ENCODE results near the gene CCBE1. TPM values are rescaled to one million over a fixed set of nuclear protein-coding genes. Genes with fewer than 3 reads are reported as not detected.

The CCBE1 gene
- total and polyA plus RNA-seq, 4 donors = 3.4 to 59.0 (median 21.9) TPM

DNA sequence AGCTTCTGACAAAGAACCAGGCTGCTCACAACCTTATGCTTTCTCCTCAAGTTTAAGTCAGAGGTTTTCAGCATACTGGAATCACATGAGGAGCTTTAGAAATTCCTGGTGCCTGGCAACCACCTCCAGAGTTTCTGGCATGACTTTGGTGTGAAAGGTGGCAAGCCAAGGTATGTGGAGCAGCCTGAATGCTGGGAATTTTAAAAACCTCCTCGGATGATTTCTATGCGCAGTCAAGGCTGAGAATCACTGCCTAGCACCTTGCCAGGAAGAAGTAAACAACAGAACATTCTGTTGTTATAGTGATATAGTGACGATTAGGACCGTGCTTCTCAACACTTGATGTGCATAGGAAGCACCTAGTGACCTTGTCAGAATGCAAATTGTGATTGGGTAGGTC is 11.7 kb downstream of the CCBE1 start:
- no peak overlapping the region for H3K27ac ChIP-seq (ENCODE audit: low read depth in 1 of 2, low read length in 1 of 2)
- H3K27me3 ChIP-seq (ENCODE audit: control insufficient read depth in 3 of 3, insufficient read depth in 3 of 3, low read length in 2 of 3) = peaks cover 0 to 2% (median 0%) of the 10 kb centered on the region in 3 donors
- no peaks in the 10 kb centered on the region for H3K9me3 ChIP-seq (ENCODE audit: control insufficient read depth in 4 of 4, insufficient read depth in 3 of 4, low read length in 3 of 4)
- TF ChIP-seq, protein P1, sequence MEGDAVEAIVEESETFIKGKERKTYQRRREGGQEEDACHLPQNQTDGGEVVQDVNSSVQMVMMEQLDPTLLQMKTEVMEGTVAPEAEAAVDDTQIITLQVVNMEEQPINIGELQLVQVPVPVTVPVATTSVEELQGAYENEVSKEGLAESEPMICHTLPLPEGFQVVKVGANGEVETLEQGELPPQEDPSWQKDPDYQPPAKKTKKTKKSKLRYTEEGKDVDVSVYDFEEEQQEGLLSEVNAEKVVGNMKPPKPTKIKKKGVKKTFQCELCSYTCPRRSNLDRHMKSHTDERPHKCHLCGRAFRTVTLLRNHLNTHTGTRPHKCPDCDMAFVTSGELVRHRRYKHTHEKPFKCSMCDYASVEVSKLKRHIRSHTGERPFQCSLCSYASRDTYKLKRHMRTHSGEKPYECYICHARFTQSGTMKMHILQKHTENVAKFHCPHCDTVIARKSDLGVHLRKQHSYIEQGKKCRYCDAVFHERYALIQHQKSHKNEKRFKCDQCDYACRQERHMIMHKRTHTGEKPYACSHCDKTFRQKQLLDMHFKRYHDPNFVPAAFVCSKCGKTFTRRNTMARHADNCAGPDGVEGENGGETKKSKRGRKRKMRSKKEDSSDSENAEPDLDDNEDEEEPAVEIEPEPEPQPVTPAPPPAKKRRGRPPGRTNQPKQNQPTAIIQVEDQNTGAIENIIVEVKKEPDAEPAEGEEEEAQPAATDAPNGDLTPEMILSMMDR (IDR thresholded peaks at IDR 0.05; ENCODE audit: control extremely low read depth, extremely low read depth) = no peak
- 35 to 38% methylated on average over 4 of the region's 4 CpGs for WGBS, 2 donors
- ATAC-seq (ENCODE audit: insufficient read depth, low FRiP score) = no peak
- DNase-seq = no peak
- peaks cover 0 to 67% (median 30%) of the 10 kb centered on the region in 5 donors for H3K4me1 ChIP-seq (ENCODE audit: control insufficient read depth in 5 of 5, insufficient read depth in 5 of 5, low read length in 5 of 5)
- H3K9ac ChIP-seq (ENCODE audit: insufficient read depth in 1 of 2, low read length in 2 of 2) = no peak overlapping the region
- peaks cover 0 to 10% (median 0%) of the 10 kb centered on the region in 4 donors for H3K36me3 ChIP-seq (ENCODE audit: control insufficient read depth in 4 of 4, insufficient read depth in 4 of 4, low read length in 4 of 4)
- H3K4me3 ChIP-seq = no peak overlapping the region

DNA sequence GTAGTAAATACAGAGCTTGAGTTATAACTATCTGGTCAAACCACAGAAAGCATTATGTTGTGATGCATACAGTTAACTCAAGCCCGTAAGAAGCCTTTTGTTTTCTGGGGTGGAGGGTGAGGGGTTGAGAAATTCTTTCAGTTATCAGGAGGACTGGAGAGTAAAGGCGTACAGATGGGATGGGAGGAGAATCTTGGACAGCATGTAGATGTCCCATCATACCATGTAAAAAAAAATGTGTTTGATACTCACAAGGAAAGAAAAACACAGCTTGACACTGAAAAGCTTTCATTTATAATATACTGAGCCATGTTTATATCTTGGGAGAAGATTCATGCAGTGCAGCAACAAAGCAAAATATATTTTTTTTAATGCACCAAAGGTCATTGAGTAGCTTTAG is 12.4 kb downstream of the CCBE1 start:
- Histone ChIP-seq H3K4me3 (no peak overlapping the region), H3K36me3 (ENCODE audit: control insufficient read depth in 4 of 4, insufficient read depth in 4 of 4, low read length in 4 of 4) (peaks cover 0 to 10% (median 0%) of the 10 kb centered on the region in 4 donors), H3K9ac (ENCODE audit: insufficient read depth in 1 of 2, low read length in 2 of 2) (no peak overlapping the region), H3K9me3 (ENCODE audit: control insufficient read depth in 4 of 4, insufficient read depth in 3 of 4, low read length in 3 of 4) (no peaks in the 10 kb centered on the region), H3K27ac (ENCODE audit: low read depth in 1 of 2, low read length in 1 of 2) (no peak overlapping the region), H3K4me1 (ENCODE audit: control insufficient read depth in 5 of 5, insufficient read depth in 5 of 5, low read length in 5 of 5) (peaks cover 0 to 63% (median 26%) of the 10 kb centered on the region in 5 donors), H3K27me3 (ENCODE audit: control insufficient read depth in 3 of 3, insufficient read depth in 3 of 3, low read length in 2 of 3) (no peaks in the 10 kb centered on the region)
- DNase-seq (peak in 2 of 3 donors; percentile 62 to 73), ATAC-seq (ENCODE audit: insufficient read depth, low FRiP score) (no peak)
- TF ChIP-seq, protein P1 (IDR thresholded peaks at IDR 0.05; ENCODE audit: control extremely low read depth, extremely low read depth) = no peak
- WGBS, 2 donors = 59 to 82% methylated on average over 2 of the region's 2 CpGs

DNA sequence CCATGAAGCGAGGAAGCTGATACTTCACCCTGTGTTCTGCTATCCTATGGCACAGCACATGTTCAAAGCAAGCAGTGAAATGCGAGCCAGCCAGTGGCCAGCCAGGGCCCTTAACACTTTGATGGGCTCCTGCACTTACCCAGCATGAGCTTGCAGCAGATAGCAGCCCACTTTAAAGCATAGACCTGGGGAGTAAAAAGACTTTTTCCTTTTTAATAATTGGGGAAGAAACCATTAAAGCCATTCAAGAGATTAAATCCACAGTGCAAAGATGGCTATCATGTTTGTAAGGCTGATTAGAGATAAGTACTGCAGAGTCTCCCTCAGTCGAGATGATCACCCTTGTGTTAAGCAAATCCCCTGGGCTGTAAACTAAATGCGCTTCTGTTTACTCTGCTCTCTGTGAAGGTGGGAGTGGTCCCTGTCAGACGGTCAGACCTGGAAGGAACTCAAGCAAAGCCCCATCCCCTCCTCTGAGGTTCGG is 15.7 kb downstream of the CCBE1 start:
- DNase-seq = no peak
- Histone ChIP-seq H3K36me3 (ENCODE audit: control insufficient read depth in 4 of 4, insufficient read depth in 4 of 4, low read length in 4 of 4) (peaks cover 0 to 6% (median 2%) of the 10 kb centered on the region in 4 donors), H3K9ac (ENCODE audit: insufficient read depth in 1 of 2, low read length in 2 of 2) (no peak overlapping the region), H3K4me1 (ENCODE audit: control insufficient read depth in 5 of 5, insufficient read depth in 5 of 5, low read length in 5 of 5) (peaks cover 0 to 49% (median 14%) of the 10 kb centered on the region in 5 donors), H3K4me3 (no peak overlapping the region), H3K27ac (ENCODE audit: low read depth in 1 of 2, low read length in 1 of 2) (no peak overlapping the region), H3K27me3 (ENCODE audit: control insufficient read depth in 3 of 3, insufficient read depth in 3 of 3, low read length in 2 of 3) (no peaks in the 10 kb centered on the region), H3K9me3 (ENCODE audit: control insufficient read depth in 4 of 4, insufficient read depth in 3 of 4, low read length in 3 of 4) (no peaks in the 10 kb centered on the region)
- 38 to 39% methylated on average over 6 of the region's 6 CpGs for WGBS, 2 donors
- TF ChIP-seq, protein P1 (IDR thresholded peaks at IDR 0.05; ENCODE audit: control extremely low read depth, extremely low read depth) = no peak
- ATAC-seq (ENCODE audit: insufficient read depth, low FRiP score) = no peak

DNA sequence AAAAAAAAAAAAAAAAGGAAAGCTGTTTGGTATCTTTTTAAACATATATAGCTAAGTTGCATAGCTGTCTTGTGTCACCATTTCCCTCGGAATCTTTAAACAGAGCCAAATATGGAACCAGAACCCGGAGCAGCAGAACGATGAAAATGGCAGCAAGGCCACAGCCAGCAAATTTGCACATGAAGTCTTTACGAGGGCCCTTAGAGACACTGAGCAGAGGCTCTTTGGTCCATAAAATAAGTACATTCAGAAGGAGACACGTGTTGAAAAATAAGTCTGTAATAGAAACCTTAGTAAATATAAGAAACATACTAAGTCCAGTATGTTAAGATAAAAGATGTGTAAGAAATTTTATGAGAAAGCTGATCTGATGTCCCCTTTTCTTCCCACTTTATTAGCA is 16.2 kb downstream of the CCBE1 start:
- DNase-seq (no peak), ATAC-seq (ENCODE audit: insufficient read depth, low FRiP score) (no peak)
- TF ChIP-seq, protein P1 (IDR thresholded peaks at IDR 0.05; ENCODE audit: control extremely low read depth, extremely low read depth) = no peak
- Histone ChIP-seq H3K4me1 (ENCODE audit: control insufficient read depth in 5 of 5, insufficient read depth in 5 of 5, low read length in 5 of 5) (peaks cover 0 to 49% (median 15%) of the 10 kb centered on the region in 5 donors), H3K27me3 (ENCODE audit: control insufficient read depth in 3 of 3, insufficient read depth in 3 of 3, low read length in 2 of 3) (no peaks in the 10 kb centered on the region), H3K9me3 (ENCODE audit: control insufficient read depth in 4 of 4, insufficient read depth in 3 of 4, low read length in 3 of 4) (no peaks in the 10 kb centered on the region), H3K27ac (ENCODE audit: low read depth in 1 of 2, low read length in 1 of 2) (no peak overlapping the region), H3K36me3 (ENCODE audit: control insufficient read depth in 4 of 4, insufficient read depth in 4 of 4, low read length in 4 of 4) (peaks cover 0 to 9% (median 2%) of the 10 kb centered on the region in 4 donors), H3K4me3 (no peak overlapping the region), H3K9ac (ENCODE audit: insufficient read depth in 1 of 2, low read length in 2 of 2) (no peak overlapping the region)
- 69 to 77% methylated on average over 5 of the region's 5 CpGs for WGBS, 2 donors
